GM21619 (cell line): ENCODE measurements around the gene USP1.
A peak's percentile ranks its signal among the peaks of the same experiment; 100 is the strongest.

Experiments used
- ATAC-seq: cut with Tn5 transposase; IDR thresholded peaks from one replicate; pipeline ENCODE4 v1.9.1; 2021; ENCODE audit not compliant: unreplicated experiment

Gene USP1

DNA sequence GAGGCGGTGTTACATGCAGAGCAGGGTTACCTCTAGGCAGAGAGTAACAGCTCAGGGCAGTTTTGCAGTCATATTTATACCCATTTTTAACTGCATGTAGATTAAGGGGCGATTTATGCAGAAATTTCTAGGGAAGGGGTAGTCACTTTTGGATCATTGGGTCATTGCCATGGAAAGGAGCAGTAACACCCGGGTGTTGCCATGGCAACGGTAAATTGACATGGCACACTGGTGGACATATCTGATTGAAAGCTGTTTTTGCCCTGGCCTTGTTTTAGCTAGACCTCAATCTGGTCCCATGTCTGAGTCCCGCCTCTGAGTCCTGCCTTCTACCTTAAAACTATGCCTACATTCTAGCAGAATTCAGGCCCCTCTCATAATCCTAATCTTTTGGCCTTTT, 11.8 kb upstream of the USP1 start:
- ATAC-seq = no peak

DNA sequence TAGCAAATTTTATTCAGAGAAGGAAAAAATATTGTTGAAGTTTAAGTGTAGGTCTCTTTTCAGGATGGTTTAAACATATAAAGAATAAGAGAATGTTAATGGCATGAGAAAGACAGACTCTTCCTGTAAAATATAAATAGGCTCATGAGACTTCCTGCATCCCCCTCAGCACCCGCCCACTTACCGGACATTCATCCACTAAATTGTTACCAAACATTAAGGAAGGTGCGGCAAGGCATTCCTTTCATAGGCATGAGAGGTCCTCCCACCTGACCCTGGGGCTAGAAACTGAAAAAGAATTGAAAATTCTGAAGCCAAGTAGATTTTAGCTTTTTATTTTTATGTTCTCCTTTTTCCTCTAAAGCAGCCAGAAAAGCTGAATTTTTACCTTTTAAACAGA, 10.6 kb upstream of the USP1 start:
- ATAC-seq = no peak

DNA sequence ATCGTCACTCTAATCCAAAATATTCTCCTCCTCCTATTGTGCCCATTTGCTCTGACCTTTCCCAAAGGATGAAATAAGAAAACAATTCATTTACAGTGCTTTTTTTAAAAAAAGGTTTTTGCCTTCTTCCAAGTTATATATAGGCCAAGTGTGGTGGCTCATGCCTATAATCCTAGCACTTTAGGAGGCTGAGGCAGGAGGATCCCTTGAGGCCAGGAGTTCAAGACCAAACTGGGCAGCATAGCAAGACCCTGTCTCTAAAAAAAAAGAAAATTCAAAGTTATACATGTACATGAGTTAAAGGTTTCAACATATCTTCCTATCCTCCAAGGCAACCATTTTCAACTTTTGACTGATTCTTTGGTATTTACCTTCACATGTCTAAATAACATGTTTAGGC, 10.1 kb upstream of the USP1 start:
- no peak for ATAC-seq

DNA sequence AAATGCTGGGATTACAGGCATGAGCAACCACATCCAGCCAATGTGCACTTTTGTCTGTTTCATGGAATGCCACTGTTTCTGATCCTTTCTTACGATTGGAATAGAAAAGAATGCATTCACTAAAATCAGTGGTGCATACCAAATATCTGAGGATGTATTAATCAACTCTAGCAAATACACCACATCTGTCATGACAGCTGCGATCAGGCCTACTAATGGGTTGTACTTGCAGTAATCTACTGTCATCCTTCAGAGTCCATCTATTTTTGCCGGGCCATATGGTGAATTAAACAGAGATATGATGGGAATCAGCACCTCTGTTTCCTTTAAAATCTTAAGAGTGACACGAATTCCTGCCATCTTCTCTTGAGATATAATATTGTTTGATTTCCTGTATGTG, 8.5 kb upstream of the USP1 start:
- no peak for ATAC-seq

DNA sequence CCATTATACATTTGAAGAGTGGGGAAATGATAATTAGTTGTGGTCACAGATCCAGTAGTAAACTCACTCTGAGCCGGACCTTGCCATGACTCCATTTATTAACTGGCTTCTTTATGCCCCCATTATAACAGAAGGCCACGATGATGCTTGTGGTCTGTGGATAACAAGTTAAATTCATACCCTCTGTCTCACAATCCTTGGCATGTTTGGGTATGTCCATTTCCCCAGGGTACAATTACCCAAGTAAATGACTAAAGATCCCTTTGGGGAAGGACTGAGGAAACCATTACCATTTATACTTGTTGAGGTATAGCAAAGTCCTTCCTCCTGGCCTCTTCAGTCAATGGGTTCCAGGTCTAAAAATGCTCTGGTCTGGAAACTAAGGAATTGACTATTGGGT, 7.3 kb upstream of the USP1 start:
- no peak for ATAC-seq

DNA sequence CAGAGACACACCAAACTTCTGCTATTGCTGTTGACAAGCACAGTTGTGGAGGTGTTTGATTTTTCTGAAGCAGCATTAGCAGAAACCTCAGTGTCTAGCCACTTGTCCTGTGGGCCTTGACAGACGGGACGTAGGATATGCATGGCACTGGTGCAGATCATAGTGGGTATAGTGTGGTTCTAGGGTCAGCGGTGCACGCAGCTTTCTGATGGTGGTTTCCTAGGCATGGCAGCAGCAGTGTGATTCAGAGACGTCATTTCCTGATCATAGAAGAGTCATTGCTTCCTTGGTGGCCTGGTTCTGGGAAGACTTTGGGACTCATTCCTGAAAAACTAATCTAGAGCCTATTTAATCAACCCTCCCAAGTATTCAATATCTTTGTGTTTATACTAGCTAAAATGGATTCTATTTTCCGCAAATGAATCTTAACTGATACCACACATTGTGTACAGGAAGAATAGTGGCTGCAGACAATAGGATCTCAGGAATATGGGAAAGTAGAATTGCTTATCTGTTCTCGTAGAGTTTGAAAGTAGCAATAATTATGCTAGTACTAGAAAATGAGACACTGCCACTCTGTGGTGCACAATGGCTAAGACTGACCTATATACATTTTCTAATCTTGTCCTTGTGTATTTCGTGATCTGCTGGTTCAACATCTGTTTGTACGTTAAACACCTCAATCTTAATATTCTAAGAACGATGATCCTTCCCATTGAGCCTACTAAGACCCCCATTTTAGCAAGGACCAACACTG, 2.8 kb upstream of the USP1 start:
- ATAC-seq = no peak

DNA sequence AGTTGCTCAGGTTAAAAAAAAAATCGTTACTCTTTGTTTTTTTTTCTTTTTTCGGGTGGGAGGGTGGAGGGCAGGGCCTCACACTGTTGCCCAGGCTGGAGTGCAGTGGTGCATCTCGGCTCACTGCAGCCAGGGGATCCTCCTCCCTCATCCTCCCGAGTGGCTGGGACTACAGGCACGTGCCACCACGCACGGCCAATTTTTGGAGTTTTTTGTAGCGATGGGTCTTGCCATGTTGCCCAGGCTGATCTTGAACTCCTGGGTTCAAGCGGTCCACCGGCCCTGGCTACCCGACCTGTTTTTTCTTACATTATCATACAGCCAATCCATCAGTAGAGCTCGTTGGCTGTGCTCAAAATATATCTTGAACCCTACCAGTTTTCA, 2.2 kb upstream of the USP1 start:
- no peak for ATAC-seq

DNA sequence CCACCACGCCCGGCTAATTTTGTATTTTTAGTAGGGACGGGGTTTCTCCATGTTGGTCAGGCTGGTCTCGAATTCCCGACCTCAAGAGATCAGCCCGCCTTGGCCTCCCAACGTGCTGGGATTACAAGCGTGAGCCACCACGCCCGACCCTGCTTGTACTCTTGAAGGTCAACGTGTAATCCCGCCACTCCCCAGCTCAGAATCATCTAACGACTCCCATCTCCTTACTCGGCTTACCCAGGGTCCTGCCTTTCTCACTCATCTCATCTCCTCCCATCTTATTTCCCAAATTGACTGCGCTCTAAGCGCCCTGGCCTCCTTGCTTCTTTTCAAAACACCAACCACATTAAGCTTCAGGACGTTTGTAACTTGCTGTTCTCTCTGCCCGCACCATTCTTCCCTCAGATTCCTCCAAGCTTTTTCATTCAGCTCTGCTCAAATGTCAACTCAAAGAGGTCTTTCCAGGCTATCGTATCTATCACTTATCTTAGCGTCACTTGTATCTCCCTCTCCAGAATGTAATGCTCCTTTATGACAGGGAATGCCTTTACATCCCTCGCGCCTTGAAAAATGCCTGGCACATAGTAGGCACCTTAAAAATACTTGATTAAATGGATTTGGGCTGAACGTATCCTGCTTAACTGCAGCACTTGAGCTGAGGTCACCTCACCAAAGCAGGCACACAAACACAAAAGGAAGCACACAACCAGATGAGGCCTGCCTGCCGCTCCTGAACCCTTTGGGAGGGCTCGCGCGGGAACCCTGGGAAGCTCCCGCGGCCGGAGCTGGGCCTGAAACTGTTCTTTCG, 1.4 kb upstream of the USP1 start:
- ATAC-seq = no peak

DNA sequence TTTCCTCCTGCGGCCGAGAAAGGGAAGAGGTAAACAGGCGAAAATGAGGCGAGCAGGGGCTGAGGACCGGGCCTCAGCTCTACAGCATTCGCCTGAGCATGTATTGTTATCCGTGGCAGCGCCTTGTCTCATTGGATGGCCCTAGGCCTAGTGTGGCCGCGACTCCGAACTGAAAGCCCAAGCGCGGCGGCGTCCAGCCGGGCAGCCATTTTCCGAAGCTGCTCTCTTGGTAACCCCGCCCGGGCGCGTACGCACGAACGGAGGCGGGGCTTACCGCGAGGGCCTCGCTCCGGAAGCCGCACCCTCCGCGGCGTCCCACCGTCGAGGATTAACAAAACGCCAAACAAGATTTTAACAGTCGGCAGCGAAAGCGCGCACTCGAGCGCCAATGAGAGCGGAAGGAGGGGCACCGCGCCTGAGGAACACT, 797 bp upstream of the USP1 start:
- peak; percentile 61 for ATAC-seq

DNA sequence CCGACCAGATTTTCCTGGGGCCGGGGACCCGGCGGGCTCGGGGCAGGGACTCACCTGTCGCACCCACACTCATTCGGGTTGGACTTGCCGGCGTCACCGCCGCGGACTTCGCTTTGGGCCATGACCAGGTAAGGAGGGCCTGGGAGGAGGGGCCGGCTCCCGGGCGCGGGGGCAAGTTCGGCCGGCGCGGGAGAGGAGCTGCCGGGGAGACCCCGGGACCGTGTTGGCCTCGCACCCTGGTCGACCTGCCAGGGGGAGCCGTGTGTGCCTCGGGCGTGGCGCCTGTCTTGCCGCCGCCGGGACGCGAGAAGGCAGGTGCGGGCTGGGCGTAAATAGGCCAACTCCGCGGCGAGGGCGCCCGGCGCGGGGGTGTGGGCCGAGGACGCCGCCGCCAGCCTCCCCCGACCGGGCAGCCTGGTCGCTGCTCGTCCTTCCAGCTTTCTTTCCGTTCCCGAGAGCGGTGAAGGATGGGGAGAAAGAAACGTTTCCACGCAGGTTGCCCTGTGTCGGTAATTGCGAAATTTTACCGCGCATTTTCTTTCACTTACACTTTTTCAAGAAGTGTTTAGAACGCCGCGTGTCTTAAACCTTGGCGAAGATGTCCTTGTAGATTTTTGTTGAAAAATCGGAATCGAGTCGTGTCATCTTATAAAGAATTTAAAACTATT, 558 bp downstream of the USP1 start:
- ATAC-seq = no peak

DNA sequence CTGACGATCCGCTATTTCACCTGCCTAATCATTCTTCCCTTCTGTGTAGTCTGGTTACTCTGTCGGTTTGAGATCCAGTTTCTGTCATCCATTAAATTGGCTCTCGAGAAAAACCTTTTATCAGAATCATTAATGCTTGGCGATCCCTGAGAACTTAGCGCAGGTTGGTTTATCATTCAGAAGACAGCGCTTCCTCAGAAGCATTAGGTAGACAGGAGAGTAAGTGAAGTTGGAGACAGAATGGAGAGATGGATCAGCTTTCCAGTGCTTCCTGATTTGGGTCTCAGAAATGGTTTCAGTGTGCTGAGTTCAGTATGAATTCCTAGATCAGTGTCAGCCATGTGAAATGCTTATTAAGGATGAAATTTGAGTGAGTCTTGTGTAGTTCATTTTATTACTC, 1.3 kb downstream of the USP1 start:
- no peak for ATAC-seq

DNA sequence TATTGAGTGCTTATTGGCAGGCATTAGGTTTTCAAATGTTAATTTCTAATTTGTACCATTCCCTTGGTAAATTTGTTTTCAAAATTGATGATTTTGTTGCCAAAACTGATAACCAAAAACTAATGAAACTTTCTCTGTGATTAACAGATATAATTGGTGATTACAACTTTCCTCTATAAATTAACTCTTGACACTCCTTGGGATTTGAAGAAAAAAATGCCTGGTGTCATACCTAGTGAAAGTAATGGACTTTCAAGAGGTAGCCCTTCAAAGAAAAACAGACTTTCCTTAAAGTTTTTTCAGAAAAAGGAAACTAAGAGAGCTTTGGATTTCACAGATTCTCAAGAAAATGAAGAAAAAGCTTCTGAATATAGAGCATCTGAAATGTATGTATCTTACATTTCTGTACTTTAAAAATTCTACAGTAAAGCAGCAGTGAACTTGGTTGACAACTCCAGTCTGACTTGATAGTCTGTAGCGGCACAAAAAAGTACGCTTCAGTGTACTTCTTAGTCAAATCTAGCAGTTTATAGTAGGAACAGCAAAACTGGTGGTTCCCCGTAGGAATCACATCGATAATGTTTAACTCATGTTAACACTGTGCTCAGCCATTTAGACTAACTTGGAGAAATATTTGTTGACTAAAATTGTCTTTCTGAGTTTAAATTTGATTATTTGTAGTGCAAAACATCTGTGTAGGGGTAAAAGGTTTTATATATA, 3.0 kb downstream of the USP1 start:
- ATAC-seq = peak; percentile 28

DNA sequence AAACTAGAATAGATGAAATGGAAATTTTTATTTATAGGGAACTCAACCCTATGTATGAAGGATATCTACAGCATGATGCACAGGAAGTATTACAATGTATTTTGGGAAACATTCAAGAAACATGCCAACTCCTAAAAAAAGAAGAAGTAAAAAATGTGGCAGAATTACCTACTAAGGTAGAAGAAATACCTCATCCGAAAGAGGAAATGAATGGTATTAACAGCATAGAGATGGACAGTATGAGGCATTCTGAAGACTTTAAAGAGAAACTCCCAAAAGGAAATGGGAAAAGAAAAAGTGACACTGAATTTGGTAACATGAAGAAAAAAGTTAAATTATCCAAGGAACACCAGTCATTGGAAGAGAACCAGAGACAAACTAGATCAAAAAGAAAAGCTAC, 7.9 kb downstream of the USP1 start:
- ATAC-seq = no peak

DNA sequence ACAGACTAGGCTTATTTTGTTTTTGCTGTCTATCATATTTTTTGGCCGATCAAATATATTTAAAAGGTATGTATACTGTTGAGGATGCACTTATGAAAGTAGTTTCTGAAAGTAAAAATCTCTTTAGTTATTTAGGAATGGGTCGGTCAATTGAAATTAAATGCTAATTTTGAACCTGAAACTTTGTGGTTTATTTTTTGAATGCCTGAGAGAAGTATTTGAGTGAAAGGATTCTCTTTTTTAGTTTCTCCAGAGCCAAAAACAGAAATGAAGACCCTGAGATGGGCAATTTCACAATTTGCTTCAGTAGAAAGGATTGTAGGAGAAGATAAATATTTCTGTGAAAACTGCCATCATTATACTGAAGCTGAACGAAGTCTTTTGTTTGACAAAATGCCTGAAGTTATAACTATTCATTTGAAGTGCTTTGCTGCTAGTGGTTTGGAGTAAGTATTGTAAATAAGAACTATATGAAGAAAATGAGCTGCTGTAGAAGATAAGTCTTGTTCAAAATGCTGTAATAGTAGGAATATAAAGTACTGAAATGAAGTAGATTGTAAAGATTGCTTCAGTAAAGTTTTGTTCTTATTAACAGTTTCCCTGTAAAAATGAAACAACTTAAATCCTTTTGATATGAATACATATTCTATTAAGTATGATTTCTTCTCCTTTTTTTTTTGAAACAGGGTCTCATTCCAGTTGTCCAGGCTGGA, 11.5 kb downstream of the USP1 start:
- ATAC-seq = no peak

DNA sequence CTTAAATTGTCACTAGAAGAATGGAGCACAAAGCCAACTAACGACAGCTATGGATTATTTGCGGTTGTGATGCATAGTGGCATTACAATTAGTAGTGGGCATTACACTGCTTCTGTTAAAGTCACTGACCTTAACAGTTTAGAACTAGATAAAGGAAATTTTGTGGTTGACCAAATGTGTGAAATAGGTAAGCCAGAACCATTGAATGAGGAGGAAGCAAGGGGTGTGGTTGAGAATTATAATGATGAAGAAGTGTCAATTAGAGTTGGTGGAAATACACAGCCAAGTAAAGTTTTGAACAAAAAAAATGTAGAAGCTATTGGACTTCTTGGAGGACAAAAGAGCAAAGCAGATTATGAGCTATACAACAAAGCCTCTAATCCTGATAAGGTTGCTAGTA, 13.5 kb downstream of the USP1 start:
- ATAC-seq = no peak

DNA sequence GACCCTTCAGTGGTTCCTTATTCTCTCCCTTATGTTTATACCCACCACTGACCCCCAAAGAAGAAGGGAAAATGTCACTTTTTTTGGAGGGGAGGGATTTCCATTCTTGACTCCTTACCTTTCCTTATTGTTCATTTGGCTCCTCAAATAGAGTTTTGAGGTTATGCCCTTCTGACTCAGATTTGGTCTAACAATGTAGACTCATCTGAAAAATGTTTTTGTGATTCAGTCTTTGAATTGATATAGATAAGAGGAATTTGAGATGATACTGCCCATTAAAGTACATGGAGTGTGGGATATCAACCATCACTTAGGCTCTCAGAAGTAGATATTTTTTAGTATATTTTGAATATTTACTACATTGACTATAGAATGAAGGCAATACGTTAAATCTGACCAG, 16.1 kb downstream of the USP1 start:
- ATAC-seq = no peak

DNA sequence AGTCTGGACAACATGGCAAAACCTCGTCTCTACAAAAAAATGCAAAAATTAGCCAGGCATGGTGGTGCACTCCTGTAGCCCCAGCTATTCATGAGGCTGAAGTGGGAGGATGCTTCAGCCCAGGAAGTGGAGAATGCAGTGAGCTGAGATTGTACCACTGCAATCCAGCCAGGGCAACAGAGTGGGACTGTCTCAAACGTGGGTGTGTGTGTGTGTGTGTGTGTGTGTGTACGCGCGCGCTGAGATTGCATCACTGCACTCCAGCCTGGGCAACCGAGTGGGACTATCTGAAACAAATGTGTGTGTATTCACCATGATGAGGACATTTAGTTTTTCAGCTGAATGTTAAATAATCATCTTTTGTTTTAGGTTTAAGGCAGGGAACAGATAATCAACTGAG, 21.1 kb downstream of the USP1 start:
- no peak for ATAC-seq

DNA sequence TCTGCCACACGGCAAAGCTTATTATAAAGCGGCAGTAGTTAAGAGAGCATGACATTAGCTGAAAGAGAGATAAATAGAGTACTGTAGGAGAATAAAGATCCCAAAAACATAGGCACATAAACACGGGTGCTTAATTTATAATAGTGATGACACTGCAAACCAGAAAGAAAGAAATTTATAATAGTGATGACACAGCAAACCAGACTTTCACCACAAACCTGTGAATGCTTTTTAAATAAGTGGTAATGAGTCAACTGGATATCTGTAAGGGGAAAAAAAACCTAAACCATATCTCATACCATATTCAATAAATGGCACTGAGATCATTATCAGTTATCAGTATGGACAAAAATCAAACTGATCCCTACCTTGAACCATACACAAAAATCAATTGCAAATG, 25.5 kb downstream of the USP1 start:
- no peak for ATAC-seq

DNA sequence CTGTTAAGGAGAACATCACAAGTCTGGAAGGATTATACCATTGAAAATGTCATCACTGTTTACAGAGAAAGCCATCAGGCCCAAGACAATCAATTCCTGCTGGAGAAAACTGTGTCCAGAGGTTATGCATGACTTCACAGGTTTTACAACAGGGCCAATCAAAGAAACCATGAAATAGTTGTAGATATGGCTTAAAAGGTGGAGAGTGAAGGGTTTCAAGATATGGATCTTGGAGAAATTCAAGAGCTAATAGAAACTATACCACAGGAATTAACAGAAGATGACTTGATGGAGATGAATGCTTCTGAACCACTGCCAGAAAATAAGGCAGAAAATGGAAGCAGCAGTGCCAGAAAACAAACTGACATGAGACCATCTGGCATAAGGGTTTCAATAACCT, 30.2 kb downstream of the USP1 start:
- no peak for ATAC-seq

DNA sequence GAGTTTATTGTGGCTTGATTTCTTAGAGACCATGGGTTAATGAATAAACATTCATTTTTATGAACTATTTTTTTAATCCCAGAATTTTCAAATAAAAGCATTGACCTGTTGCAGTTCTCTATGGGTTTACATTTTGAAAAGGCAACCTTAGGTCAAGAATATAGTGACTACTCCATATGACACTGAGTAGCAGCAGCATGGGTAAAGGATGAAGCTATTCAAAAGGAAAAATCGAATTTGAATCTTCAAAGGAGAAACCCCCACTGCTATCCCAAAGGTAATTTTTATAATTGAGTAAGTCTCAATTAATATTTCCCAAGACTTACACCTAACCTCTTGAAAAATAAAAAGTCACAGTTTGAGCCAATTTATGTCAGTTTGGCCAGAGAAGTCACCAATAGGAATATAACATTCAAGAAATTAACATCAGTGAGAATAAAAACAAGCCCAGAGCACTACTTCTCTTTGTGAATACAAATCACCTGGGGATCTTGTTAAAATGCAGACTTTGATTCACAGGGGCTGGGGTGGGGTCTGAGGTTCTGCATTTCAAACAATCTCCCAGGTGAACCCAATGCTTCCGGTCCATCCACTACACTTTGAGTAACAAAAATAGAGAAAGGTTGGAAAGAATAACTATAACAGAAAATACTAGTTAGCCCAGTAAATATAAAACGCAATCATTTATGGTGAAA, 39.8 kb downstream of the USP1 start:
- ATAC-seq = no peak
